Panc1 (cell line): ENCODE measurements around the gene ELMO1. TPM values are rescaled to one million over a fixed set of nuclear protein-coding genes. Genes with fewer than 3 reads are reported as not detected.

Source experiments
- ATAC-seq: fragments of 200-7000 bp; cut with Tn5 transposase; 2 replicates; pipeline ENCODE4 v1.9.1; 2020; ENCODE audit warnings: mild to moderate bottlenecking, moderate library complexity
- BruUV-seq: library from RNA; stranded (reverse); fragments of 400-500 nt; replicated peaks from 2 replicates; lab custom pipeline; 2021; lab: Mats Ljungman, UMichigan
- CTCF ChIA-PET: fragments of 300-600 bp; sonication (Branson Sonifier 250); formaldehyde crosslinking; loops from one replicate; lab custom pipeline; 2022; ENCODE audit warnings: antibody characterized with exemption; lab: Charles Lee
- POLR2A ChIA-PET: fragments of 300-600 bp; sonication (Branson Sonifier 250); formaldehyde crosslinking; loops from one replicate; lab custom pipeline; 2022; ENCODE audit warnings: antibody characterized with exemption; lab: Charles Lee
- DNase-seq: peaks from one replicate; pipeline ENCODE4 v3.0.0-alpha.2; 2010; ENCODE audit warnings: low read depth, low spot score
- H3K27ac ChIP-seq: 2 replicates; pipeline ENCODE4 v1.5.1; 2011; ENCODE audit warnings: mild to moderate bottlenecking, low read length, inconsistent platforms
- H3K27me3 ChIP-seq: fragments of 200-500 bp; sonication (Bioruptor generic); 2 replicates; pipeline ENCODE4 v1.6.0; 2014; ENCODE audit warnings: low read length, inconsistent platforms; ENCODE audit not compliant: control insufficient read depth, insufficient read depth
- H3K36me3 ChIP-seq: fragments of 200-500 bp; sonication (Bioruptor generic); 2 replicates; pipeline ENCODE4 v1.5.1; 2014; ENCODE audit warnings: inconsistent platforms, mild to moderate bottlenecking, low read length, moderate library complexity; ENCODE audit not compliant: control insufficient read depth, insufficient read depth
- H3K4me1 ChIP-seq: 2 replicates; pipeline ENCODE4 v1.5.1; 2011; ENCODE audit warnings: inconsistent platforms, mild to moderate bottlenecking, low read length, moderate library complexity; ENCODE audit not compliant: control insufficient read depth, insufficient read depth
- H3K4me3 ChIP-seq, 2 experiments: 2 replicates each; pipeline ENCODE4 v1.5.1; 2011 to 2012; ENCODE audit warnings: low read depth in 2 of 2, low read length in 2 of 2, mild to moderate bottlenecking in 2 of 2, inconsistent platforms in 1 of 2, moderate library complexity in 1 of 2
- H3K9me3 ChIP-seq: fragments of 200-500 bp; sonication (Bioruptor generic); 2 replicates; pipeline ENCODE4 v1.5.1; 2014; ENCODE audit warnings: low read depth, mild to moderate bottlenecking, inconsistent platforms, low read length, moderate library complexity; ENCODE audit not compliant: control insufficient read depth, insufficient read depth
- CTCF ChIP-seq: fragments of 450-650 bp; IDR thresholded peaks from 2 replicates; pipeline ENCODE4 v1.5.1; 2017; ENCODE audit warnings: mild to moderate bottlenecking
- POLR2AphosphoS5 ChIP-seq: IDR thresholded peaks from 2 replicates; pipeline ENCODE4 v1.6.1; 2012; ENCODE audit warnings: mild to moderate bottlenecking, low read depth, low read length, moderate library complexity
- REST ChIP-seq, 2 experiments: IDR thresholded peaks; 2 replicates each; pipeline ENCODE4 v1.6.1; 2011 to 2012; ENCODE audit warnings: low read depth in 2 of 2, control low read depth in 1 of 2, low read length in 1 of 2, mild to moderate bottlenecking in 1 of 2, moderate library complexity in 1 of 2; ENCODE audit not compliant: insufficient read depth in 1 of 2
- SIN3A ChIP-seq: IDR thresholded peaks from 2 replicates; pipeline ENCODE4 v1.6.1; 2012; ENCODE audit warnings: low read depth, mild to moderate bottlenecking, low read length, moderate library complexity, borderline replicate concordance; ENCODE audit not compliant: insufficient read depth
- TCF7L2 ChIP-seq: IDR thresholded peaks from 2 replicates; pipeline ENCODE4 v1.6.1; 2011; ENCODE audit warnings: mild to moderate bottlenecking, low read depth, low read length, inconsistent platforms
- in situ Hi-C: cut with HindIII; loops from 2 replicates; pipeline ENCODE4 v1.10.0; 2016; ENCODE audit warnings: low sequenced_read_pairs, low pct_unique_long_range_greater_than_20kb
- intact Hi-C: fragments of 100-400 bp; cut with micrococcal nuclease; formaldehyde crosslinking; loops from one replicate; pipeline ENCODE4 v1.10.0; 2022; ENCODE audit not compliant: unreplicated experiment
- total RNA-seq: library from RNA; stranded (reverse); gene quantifications from one replicate; pipeline ENCODE4 v1.2.1, GENCODE V29; 2021; ENCODE audit not compliant: unreplicated experiment

Gene ELMO1
- total RNA-seq, 1 experiment from 2014 or later, result 0.80 TPM

- intact Hi-C loops, result no loop called here
- Histone ChIP-seq H3K27ac (no peak overlapping the region), H3K36me3 (no peaks in the 10 kb centered on the region), H3K4me3 (no peak overlapping the region), H3K9me3 (peaks cover 3% of the 10 kb centered on the region; the same call in 1 of the 2 replicates), H3K27me3 (no peaks in the 10 kb centered on the region), H3K4me1 (no peaks in the 10 kb centered on the region)
- TF ChIP-seq CTCF (no peak), REST (IDR thresholded peaks at IDR 0.05; ENCODE audit: insufficient read depth in 1 of 2, low read depth in 2 of 2, low read length in 1 of 2) (no peak), POLR2AphosphoS5 (no peak), TCF7L2 (no peak), SIN3A (no peak)
- ChIA-PET POLR2A (no interaction called here), CTCF (no interaction called here)
- in situ Hi-C loops, result no loop called here
- DNase-seq (no peak), ATAC-seq (no peak)
- no TSS peak for BruUV-seq
These were observed 544.6 kb downstream of the ELMO1 start for GRCh38 chr7:36904101-36904500.

- intact Hi-C loops, result no loop called here
These were observed 547.5 kb downstream of the ELMO1 start for GRCh38 chr7:36900988-36901710.

More at GRCh38 chr7:36900988-36901710, 547.5 kb downstream of the ELMO1 start:
- in situ Hi-C loops, result no loop called here
- DNase-seq (no peak), ATAC-seq (no peak)
- TF ChIP-seq SIN3A (no peak), POLR2AphosphoS5 (no peak), REST (IDR thresholded peaks at IDR 0.05; ENCODE audit: insufficient read depth in 1 of 2, low read depth in 2 of 2, low read length in 1 of 2) (no peak), TCF7L2 (no peak), CTCF (no peak)
- no peaks in the 10 kb centered on the region for H3K4me1 ChIP-seq
- H3K4me3 ChIP-seq, result no peak overlapping the region
- CTCF ChIA-PET, result interaction anchor here (0.5 kb wide), 1 partner anchor 423 kb away, joined by 4 read pairs; no protein-coding TSS in a partner anchor
- POLR2A ChIA-PET, result no interaction called here
- H3K9me3 ChIP-seq, result no peaks in the 10 kb centered on the region
- H3K27me3 ChIP-seq, result no peaks in the 10 kb centered on the region
- no TSS peak for BruUV-seq
- no peaks in the 10 kb centered on the region for H3K36me3 ChIP-seq
- H3K27ac ChIP-seq, result no peak overlapping the region
